ENCODE measurements around the gene P3H3.
"Not testable (repeated sequence)": the region's sequence is repeated elsewhere in the genome, so short reads cannot be mapped to it uniquely, and the experiment has no call there.

Gene P3H3

DNA sequence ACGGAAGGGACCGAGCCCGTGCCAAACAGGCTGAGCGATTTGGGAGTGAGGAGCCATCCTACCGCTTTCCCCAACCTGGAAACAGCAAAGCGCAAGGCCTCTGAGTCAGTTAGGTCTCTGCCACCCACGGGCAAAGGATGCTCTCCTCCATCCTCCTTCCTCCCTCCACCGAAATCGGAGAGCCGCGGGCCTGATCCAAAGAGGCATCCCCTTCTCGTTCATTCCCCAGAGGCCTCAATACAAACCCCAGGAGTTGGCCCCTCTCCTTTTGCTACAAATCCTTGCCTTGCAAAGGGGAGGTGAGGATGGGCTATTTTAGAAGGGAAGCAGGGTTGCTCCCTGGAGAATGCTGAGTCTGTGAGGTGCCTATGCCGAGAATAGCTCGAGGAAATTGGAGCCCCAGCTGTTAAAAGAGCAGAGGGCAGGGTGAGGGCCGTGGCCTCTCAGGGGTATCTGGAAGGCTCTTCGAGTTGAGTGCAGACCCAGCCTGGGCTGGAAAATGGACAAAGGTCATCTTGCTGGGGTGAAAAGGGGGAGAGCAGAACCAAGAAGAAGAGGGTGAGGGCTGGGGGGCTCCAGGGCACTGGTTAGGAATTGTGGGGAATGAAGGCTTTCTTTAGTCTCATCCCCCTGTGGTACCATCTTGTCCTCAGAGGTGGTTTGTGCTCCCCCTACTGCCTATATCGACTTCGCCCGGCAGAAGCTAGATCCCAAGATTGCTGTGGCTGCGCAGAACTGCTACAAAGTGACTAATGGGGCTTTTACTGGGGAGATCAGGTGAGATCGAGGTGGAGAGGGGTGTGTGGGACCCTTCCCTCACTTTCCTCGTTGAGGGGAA lies 40.2 kb downstream of the P3H3 start:
- no peak for DNase-seq

DNA sequence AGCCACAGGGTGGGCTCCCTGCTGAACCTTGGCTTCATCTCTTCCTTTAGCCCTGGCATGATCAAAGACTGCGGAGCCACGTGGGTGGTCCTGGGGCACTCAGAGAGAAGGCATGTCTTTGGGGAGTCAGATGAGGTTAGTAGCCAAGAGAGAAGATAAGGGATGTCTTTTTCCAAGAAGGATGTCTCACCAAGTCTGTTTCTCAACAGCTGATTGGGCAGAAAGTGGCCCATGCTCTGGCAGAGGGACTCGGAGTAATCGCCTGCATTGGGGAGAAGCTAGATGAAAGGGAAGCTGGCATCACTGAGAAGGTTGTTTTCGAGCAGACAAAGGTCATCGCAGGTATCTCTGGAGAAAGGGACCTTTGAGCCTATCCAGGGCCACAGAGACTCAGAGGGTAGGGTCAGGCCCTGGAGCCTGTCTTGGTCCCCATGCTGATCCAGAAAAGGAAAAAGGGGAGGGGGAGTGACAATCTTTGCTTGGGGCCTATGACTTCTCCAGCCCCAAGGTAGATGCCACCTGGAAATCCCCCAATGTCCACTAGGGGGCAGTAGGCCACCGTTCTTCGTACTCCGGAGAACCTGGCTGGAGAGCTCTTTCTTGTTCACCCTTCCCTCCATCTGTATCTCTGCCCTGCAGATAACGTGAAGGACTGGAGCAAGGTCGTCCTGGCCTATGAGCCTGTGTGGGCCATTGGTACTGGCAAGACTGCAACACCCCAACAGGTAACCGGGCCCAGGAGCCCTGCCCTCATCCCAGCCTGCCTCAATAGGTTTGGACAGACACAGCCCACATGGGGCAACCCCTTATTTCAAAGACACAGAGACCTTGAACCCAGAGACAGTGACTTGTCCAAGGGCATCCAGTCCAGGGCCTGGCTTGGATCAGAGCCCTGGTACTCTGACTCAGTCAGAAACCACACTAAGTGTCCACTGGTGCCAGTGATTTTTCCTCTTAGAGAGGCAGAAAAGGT lies 41.1 kb downstream of the P3H3 start:
- peak; percentile 83 for DNase-seq

DNA sequence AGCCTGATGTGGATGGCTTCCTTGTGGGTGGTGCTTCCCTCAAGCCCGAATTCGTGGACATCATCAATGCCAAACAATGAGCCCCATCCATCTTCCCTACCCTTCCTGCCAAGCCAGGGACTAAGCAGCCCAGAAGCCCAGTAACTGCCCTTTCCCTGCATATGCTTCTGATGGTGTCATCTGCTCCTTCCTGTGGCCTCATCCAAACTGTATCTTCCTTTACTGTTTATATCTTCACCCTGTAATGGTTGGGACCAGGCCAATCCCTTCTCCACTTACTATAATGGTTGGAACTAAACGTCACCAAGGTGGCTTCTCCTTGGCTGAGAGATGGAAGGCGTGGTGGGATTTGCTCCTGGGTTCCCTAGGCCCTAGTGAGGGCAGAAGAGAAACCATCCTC lies 42.1 kb downstream of the P3H3 start:
- not testable (repeated sequence) for DNase-seq

DNA sequence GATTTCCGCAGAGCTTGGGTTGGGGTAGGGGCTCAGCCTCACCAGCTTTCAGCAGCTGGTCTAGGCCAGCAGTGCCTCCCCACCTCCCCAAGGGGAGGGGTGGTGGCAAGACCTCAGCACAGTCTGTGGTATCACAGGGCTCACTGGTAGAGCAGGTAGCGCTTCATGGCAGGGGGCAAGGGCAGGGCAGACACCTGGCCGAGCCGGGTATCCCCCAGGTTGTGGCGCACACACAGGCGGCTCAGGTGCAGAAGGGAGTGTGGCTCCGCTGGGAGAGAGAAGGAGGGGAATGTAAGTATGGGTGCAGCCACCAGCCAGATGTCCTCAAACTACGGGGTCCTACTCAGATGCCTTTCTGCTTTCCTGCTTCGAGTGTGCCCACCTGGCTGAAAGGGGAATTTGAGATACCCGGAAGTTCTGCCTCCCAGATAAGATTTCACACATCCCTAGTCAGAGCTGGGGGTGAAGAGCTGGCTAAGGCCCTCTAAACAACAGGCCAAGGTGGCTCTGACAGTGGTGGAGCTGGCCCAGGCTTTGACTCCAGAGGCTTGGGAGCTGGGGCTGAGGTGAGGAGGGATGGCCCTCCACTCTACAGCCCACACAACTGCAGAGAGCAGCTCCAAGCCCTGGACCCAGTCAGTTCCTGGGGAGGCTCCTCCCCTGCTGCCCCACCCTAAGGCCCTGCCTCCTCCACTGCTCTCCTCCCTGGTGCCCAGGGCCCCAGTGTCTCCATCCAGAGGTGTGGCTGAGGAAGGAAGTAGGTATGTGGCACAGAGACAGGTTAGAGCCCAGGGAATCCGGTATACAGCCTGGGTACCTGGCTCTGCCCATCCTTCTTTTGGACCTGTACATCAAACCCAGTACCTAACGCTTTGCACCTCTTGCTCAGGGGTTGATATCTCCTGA lies 43.1 kb downstream of the P3H3 start:
- no peak for DNase-seq

DNA sequence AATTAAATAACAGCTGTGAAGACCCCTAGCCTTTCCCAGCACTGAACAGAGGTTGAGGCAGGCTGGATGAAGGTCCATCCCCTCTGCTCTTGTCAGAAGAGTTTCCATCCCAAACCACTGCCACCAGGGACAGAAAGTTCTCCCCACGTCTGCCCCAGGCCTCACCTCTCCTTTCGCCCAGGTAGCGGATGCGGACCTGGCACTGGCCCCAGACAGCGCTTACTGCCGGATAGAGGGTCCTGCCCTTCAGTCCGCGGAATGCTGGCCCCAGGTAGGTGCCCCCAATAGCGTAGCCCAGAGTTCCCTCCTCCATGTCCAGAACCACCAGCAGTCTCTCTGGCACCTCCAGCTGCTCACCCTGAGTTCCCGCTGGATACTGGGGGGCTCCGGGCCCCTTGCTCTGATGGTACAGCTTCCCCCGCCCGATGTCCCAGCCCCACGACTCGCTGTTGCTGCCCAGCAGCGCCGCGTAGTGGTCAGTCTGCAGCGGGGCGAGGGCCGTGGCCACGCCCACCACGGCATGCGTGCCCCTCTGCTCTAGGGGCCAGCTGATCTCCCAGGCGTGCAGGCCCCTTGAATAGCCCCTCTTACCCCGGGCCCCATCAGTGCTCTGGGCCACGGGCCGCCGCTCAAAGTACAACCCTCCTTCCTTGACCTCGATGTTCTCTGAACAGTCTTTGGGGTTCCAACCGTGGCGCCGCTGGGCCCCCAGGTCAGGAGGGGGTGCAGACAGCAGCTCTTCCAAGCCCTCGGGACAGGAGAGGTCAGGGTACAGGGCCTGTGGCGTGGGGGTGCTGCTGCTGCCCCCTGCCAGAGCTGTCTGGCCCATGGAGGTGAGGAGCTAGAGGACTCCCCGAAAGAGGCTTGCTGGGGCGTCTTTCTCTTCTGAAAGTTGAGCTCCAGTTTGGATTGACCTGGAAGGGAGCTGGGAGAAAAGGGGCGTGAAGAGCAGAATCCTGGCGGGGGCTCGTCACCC lies 44.2 kb downstream of the P3H3 start:
- DNase-seq = peak; percentile 89

DNA sequence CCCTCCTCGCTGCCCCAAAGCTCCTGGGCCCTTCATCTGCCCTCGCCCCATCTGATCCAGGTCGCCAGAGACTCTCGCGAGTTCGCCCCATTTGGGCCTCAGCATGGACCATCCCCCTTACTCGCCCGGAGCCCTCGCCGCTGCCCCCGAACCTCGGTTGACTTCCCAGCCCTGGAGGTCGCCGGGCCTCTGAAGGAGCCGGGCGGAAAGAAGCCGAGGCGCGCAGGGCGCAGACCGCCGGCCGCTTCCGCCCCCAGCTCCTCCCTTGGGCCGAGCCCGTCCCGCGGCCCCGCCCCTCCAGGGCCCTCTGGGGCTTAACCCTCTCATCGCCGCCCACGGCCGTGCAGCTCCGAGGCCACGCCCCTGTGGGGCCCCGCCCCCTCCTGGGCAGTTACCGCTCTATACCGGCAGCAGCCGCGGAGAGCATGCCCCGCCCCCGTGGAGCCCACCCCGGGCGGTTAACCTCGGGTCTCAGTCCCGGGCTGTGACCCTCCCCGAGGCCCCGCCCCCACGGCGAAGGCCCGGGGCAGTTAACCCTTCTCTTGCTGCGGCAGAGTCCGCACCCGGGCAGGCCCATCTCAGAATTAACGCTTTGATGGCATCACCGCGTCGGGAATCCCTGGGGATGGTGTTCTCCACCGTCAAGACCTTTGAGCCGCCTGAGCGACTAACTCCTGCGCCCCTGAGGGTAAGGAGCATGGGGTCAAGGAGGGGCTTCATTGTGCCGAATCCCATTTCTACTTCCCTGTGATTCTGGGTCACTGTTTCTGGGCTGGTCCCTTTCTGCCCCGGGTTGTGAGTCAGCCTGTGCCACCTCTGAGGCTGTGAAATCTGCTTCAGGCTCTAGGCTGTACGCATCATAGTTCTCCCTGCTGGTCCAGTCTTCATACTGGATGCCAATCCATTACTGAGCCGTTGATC lies 45.1 kb downstream of the P3H3 start, which contains the start of gene SPSB2:
TSS of gene SPSB2 (minus strand) at position 210 of the 921 bp plus-strand sequence. CDS start 402 bp downstream, outside the sequence.
- peak; percentile 97 for DNase-seq

DNA sequence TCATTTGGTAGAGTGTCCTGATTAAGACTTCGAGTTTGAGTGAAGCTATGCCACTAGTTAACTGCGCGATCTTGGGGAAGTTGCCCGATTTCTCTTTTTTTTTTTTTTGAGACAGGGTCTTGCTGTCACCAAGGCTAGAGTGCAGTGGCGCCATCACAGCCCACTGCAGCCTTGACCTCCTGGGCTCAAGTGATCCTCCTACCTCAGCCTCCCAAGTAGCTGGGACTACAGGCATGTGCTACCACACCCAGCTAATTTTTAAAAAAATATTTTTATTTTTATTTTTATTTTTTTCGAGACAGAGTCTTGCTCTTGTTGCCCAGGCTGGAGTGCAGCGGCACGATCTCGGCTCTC lies 45.8 kb downstream of the P3H3 start:
- DNase-seq = not testable (repeated sequence)

DNA sequence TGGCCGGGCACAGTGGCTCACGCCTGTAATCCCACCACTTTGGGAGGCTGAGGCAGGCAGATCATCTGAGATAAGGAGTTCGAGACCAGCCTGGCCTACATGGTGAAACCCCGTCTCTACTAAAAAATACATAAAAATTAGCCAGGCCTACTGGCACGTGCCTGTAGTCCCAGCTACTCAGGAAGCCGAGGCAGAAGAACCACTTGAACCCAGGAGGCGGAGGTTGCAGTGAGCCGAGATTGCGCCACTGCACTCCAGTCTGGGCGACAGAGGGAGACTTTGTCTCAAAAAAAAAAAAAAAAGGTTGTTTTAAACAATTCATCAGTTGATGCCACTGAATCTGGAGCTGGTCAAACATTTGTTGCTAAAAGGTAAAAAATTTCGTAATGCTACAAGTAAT lies 51.6 kb downstream of the P3H3 start:
- DNase-seq = not testable (repeated sequence)

DNA sequence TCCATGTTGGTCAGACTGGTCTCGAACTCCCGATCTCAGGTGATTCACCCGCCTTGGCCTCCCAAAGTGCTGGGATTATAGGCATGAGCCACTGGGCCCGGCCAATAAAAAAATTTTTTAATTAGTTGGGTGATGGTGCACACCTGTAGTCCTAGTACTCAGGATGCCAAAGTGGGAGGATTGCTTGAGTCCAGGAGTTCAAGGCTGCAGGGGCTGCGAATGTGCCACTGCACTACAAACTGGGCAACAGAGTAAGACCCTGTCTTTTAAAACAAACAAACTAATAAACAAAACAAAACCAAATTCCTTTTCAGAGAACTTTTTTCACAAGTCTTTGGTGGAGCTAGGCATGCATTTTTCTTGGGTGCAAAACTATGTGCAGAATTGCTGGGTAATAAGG lies 55.0 kb downstream of the P3H3 start:
- DNase-seq = no peak

DNA sequence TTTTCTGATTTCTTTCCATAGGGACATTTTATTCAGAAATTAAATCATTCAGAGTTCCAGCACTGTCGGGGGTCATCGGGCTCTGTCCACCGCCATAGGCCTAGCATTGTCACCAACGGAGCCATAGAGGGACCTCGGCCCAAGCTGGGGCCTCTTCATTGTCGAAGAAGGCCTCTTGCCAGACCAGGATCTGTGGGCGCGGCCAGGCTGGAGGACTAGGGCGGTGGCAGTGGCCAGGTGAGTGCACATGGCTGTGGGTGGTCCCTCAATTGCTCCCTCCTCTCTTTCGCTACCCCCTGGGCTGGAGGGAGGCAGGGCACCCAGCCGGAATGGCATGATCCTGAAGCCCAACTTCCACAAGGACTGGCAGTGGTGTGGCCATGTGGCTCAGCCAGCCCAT lies 55.5 kb downstream of the P3H3 start:
- no peak for DNase-seq

DNA sequence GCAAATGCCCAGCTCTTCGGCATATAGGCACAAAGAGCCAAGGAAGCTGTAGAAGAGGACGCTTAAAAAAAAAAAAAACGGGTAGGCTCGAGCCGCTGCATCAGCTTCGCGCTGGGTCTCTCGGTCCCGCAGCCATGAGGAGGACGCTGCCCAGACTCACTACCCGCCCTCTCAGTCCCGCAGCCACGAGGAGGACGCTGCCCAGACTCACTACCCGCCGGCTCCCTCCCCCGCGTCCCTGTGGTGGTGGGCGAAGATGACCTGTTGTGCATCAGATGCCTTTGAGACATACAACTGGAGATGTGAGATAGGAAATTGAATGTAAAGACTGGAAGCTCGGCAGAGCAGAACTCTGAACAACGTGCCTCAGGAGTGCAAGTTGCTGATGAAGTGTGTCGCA lies 56.3 kb downstream of the P3H3 start:
- no peak for DNase-seq

DNA sequence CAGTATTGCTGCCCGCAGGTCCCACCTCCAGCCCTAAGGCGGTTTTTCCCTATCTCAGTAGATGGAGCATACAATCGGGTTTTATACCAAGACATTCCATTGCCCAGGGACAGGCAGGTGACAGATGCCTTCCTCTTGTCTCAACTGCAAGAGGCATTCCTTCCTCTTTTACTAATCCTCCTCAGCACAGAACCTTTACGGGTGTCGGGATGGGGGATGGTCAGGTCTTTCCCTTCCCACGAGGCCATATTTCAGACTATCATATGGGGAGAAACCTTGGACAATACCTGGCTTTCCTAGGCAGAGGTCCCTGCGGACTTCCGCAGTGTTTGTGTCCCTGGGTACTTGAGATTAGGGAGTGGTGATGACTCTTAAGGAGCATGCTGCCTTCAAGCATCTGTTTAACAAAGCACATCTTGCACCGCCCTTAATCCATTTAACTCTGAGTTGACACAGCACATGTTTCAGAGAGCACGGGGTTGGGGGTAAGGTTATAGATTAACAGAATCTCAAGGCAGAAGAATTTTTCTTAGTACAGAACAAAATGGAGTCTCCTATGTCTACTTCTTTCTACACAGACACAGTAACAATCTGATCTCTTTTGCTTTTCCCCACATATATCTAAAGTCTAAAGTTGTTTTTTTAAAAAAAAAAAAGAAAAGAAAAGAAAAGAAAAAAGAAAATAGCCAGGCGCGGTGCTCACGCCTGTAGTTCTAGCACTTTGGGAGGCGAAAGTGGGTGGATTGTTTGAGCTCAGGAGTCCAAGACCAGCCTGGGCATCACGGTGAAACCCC lies 58.2 kb downstream of the P3H3 start:
- not testable (repeated sequence) for DNase-seq

DNA sequence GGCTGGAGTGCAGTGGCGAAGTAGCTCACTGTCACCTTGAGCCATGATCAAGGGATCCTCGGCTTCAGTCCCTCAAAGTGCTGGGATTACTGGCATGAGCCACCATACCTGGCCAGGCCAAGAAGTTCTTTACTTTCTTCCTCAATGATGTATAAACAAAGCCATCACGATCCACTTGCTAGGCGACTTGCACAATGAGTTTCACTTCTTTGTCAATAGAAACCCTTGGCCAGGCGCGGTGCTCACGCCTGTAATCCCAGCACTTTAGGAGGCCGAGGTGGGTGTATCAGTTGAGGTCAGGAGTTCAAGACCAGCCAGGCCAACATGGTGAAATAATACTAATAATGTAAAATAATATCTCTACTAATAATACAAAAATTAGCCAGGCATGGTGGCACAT lies 59.3 kb downstream of the P3H3 start:
- no peak for DNase-seq

DNA sequence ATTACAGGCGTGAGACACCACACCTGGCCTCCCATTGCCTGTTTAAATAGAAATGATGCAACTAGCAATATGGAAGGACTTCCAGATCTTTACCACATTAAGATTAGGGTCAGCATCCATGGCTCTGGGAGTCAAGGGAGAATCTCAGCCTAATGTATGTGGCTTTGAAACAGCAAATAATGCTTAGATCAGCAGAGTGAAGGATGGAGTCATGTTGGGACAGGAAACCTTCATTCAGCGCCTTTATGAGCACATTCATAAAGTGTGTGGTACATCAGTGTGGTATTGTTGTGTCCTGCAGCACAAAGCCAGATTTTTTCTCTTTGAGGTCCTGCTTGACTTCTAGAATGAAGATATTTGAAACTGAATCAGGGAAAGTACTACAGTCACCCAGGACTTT lies 60.2 kb downstream of the P3H3 start:
- no peak for DNase-seq

DNA sequence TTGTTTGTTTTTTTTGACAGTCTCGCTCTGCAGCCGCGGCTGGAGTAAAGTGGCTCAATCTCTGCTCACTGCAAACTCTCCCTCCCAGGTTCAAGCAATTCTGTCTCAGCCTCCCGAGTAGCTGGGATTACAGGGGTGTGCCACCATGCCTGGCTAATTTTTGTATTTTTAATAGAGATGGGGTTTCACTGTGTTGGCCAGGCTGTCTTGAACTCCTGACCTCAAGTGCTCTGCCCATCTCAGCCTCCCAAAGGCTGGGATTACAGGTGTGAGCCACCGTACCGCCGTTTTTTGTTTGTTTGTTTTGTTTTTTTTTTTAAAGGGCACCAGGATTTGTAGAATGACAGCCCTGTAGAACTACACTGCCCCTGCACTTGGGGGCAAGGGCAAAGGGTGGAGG lies 60.6 kb downstream of the P3H3 start:
- DNase-seq = not testable (repeated sequence)

All from left hindlimb (tissue), 1 donor.